ENCODE results near the gene ATP2C2. TPM values are rescaled to one million over a fixed set of nuclear protein-coding genes. Genes with fewer than 3 reads are reported as not detected.

ATP2C2 gene
- total RNA-seq, 1 donor from 2014 or later, result 32.1 TPM

- no peak for TF ChIP-seq CTCF (IDR thresholded peaks at IDR 0.05; ENCODE audit: insufficient read depth, low read length, severe bottlenecking)
- no peaks in the 10 kb centered on the region for H3K27me3 ChIP-seq (ENCODE audit: control insufficient read depth, insufficient read depth, low read length)
- DNase-seq (ENCODE audit: low read depth) (no peak), FAIRE-seq (no peak)
- H3K4me3 ChIP-seq (ENCODE audit: low read depth, low read length), result no peak overlapping the region
- peaks cover 16% of the 10 kb centered on the region for H3K36me3 ChIP-seq (ENCODE audit: control insufficient read depth, insufficient read depth, low read length)
Measured at GRCh38 chr16:84459533-84459894, 91.2 kb downstream of the ATP2C2 start.

GRCh38 chr16:84459941-84460405, 91.6 kb downstream of the ATP2C2 start:
- no peak overlapping the region for H3K4me3 ChIP-seq (ENCODE audit: low read depth, low read length)
- TF ChIP-seq CTCF (IDR thresholded peaks at IDR 0.05; ENCODE audit: insufficient read depth, low read length, severe bottlenecking), result no peak
- DNase-seq (ENCODE audit: low read depth) (no peak), FAIRE-seq (no peak)
- H3K27me3 ChIP-seq (ENCODE audit: control insufficient read depth, insufficient read depth, low read length), result no peaks in the 10 kb centered on the region
- peaks cover 16% of the 10 kb centered on the region for H3K36me3 ChIP-seq (ENCODE audit: control insufficient read depth, insufficient read depth, low read length)

GRCh38 chr16:84460406-84461028, 92.2 kb downstream of the ATP2C2 start:
- TF ChIP-seq CTCF (IDR thresholded peaks at IDR 0.05; ENCODE audit: insufficient read depth, low read length, severe bottlenecking), result no peak
- Histone ChIP-seq H3K27me3 (ENCODE audit: control insufficient read depth, insufficient read depth, low read length) (no peaks in the 10 kb centered on the region), H3K4me3 (ENCODE audit: low read depth, low read length) (no peak overlapping the region), H3K36me3 (ENCODE audit: control insufficient read depth, insufficient read depth, low read length) (peaks cover 18% of the 10 kb centered on the region)
- no peak for FAIRE-seq
- DNase-seq (ENCODE audit: low read depth), result no peak

DNA sequence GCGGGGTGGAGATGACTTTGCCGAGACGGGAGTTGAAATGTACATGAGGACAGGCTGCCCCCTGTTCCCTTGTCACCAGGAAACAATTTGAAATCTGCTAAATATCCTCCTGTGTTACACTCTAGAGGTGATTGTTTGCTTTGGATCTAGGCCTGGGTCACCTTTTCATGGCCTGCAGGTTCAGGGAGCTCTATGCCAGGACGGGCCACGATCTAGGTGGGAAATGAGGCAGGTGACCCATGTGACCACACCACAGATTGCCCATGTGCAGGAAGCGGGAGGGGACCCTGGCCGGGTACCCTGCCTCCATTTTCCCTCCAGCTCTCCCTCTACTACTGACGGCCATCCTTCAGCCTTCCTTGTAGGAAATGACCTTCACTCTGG, 92.7 kb downstream of the ATP2C2 start:
- DNase-seq (ENCODE audit: low read depth) (no peak), FAIRE-seq (no peak)

DNA sequence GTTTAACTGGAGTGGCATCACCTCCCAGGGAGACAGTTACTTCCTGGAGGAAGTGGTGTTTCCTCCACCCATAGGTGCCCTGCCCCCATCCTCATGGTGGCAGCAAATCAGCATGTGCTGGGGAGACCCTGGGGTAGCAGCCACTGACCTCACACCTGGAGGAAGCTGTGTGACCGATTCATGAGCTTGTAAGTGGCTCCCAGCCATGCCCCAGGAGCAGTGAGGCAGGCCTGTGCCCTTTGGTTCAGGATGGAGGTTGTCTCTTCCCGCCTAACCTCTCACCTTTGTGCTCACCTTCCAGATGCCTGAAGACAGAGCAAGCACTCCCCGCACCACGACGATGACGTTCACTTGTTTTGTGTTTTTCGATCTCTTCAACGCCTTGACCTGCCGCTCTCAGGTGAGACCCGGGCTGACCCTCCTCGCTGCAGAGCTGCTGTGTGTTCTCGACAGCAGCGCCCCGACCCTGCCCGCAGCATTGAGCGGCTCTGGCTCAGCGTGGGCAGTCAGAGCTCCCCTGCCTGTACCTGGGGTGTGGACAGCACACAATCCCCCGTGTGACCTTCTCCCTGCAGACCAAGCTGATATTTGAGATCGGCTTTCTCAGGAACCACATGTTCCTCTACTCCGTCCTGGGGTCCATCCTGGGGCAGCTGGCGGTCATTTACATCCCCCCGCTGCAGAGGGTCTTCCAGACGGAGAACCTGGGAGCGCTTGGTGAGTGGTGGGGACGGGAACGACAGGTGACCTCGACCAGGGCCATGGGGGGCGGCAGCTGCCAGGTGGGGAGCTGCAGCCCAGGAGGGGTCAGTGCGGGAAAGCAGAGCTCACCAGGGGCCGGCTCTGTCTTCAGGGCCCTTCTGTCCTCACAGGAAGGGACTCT, 93.3 kb downstream of the ATP2C2 start:
- TF ChIP-seq CTCF (IDR thresholded peaks at IDR 0.05; ENCODE audit: insufficient read depth, low read length, severe bottlenecking), result no peak
- FAIRE-seq, result no peak
- no peaks in the 10 kb centered on the region for H3K27me3 ChIP-seq (ENCODE audit: control insufficient read depth, insufficient read depth, low read length)
- H3K4me3 ChIP-seq (ENCODE audit: low read depth, low read length), result no peak overlapping the region
- DNase-seq (ENCODE audit: low read depth), result no peak
- H3K36me3 ChIP-seq (ENCODE audit: control insufficient read depth, insufficient read depth, low read length), result peaks cover 18% of the 10 kb centered on the region

More for the DNA sequence above, 92.7 kb downstream of the ATP2C2 start:
- Histone ChIP-seq H3K36me3 (ENCODE audit: control insufficient read depth, insufficient read depth, low read length) (peaks cover 18% of the 10 kb centered on the region), H3K27me3 (ENCODE audit: control insufficient read depth, insufficient read depth, low read length) (no peaks in the 10 kb centered on the region), H3K4me3 (ENCODE audit: low read depth, low read length) (no peak overlapping the region)
- TF ChIP-seq CTCF (IDR thresholded peaks at IDR 0.05; ENCODE audit: insufficient read depth, low read length, severe bottlenecking), result no peak
